Spleen (tissue), 7 donors: ENCODE measurements around the gene ST6GAL1.

Experiments
- CTCF ChIP-seq, 11 experiments: fragments of 200-600 bp in 7 of 11; fragments of 450-650 bp in 4 of 11; sonication (generic) in 4 of 11; IDR thresholded peaks in 8 of 11; conservative IDR thresholded peaks in 3 of 11; 1 replicate in 7 of 11; 2 replicates in 4 of 11; pipeline versions ENCODE4 v1.4.0 to v1.8.0; 2016 to 2021; ENCODE audit warnings: antibody characterized with exemption in 11 of 11, inconsistent platforms in 4 of 11, mild to moderate bottlenecking in 1 of 11
- POLR2A ChIP-seq, 3 donors: fragments of 450-650 bp; IDR thresholded peaks; one replicate each; pipeline ENCODE4 v1.5.1; 2017; ENCODE audit warnings: antibody characterized with exemption in 3 of 3, mild to moderate bottlenecking in 1 of 3
- POLR2AphosphoS5 ChIP-seq, 3 donors: sonication (generic); formaldehyde crosslinking; IDR thresholded peaks; one replicate each; pipeline ENCODE4 v1.5.1; 2017; ENCODE audit warnings: antibody characterized with exemption in 3 of 3
- donor health status: DM: no; HTN: no; CAD: no; lungs with moderate emphysema.
- donor health status: DM: no; HTN: no; CAD: no.
- donor health status: DM: no; HTN: no; CAD: no.

DNA sequence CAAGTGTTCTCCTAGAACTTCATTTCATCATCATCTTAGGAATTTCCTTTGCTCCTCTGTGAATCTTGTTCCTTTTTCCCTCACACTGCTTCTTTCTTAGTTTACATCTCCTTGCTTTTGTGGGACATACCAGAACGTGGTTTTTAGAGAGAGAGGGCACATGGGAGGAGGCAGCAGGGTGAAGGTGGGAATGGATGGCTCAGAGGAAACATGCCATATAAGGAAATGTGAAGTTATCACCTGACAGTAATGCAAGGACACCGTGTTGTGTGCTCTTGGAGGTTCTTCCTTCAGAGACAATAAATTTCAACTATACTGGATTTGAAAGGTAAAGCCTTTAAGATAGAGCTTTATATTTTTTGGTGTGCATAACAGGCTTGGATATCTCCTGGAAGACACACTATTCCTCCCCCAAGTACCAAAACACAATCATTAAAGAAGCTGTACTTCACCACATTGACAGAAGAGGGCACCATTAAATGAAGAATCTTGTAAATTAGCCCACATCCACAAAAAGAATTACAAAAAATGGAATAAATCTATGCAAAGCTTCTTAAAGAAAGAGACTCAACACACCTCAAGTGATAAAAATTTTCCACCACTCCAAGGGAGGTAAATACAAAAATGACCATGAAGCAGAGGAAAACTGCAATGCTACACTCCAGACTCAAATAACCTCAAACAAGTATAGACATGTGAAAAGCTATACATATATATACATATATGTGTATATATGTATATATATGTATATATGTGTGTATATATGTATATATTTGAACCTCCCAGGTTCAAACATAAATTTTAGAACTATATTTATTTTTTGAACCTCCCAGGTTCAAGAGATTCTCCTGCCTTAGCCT lies 182.8 kb downstream of the ST6GAL1 start:
- TF ChIP-seq CTCF (IDR thresholded peaks at IDR 0.05 in 8 of 11, conservative IDR thresholded peaks at IDR 0.05 in 3 of 11) (peak; percentile 24 to 72 (median 65)), POLR2A (IDR thresholded peaks at IDR 0.05) (no peak), POLR2AphosphoS5 (IDR thresholded peaks at IDR 0.05) (no peak)
